Measurements from ENCODE around the gene RHOC. TPM values are rescaled to one million over a fixed set of nuclear protein-coding genes. Genes with fewer than 3 reads are reported as not detected.
A peak's percentile ranks its signal among the peaks of the same experiment; 100 is the strongest.

Gene RHOC
- total RNA-seq, 1 donor from 2014 or later: 11.5 TPM

GRCh38 chr1:112651205-112651604 is 55.7 kb downstream of the RHOC start:
- peaks cover 12% of the 10 kb centered on the region for H3K4me1 Mint-ChIP-seq
- peaks cover 69% of the 10 kb centered on the region for H3K36me3 Mint-ChIP-seq (ENCODE audit: low read depth)
- TF ChIP-seq CTCF (IDR thresholded peaks at IDR 0.05): no peak
- no peaks in the 10 kb centered on the region for H3K27me3 Mint-ChIP-seq
- CTCF ChIA-PET: no interaction called here
- H3K4me3 Mint-ChIP-seq: no peak overlapping the region
- DNase-seq (no peak), ATAC-seq (ENCODE audit: low read depth) (no peak)
- H3K9me3 Mint-ChIP-seq: no peaks in the 10 kb centered on the region
- H3K27ac Mint-ChIP-seq: peak overlapping the region; percentile 2
- intact Hi-C loops (cut with micrococcal nuclease): loop anchor here (10.0 kb wide), 1 partner anchor 54 kb away; the partner anchor contains the start of gene RHOC
- POLR2A ChIA-PET: interaction anchor here (0.6 kb wide), 2 partner anchors 27 to 46 kb away, joined by 3 to 4 read pairs; no protein-coding TSS in a partner anchor

Other genes starting within 250 kb of the RHOC start
- gene WNT2B, start 198.2 kb downstream of the RHOC start, total RNA-seq: 1.0 and 1.4 TPM in 2 replicates
- 12.4 and 13.8 TPM in 2 replicates for gene ST7L, start 88.0 kb downstream of the RHOC start, total RNA-seq
- gene CAPZA1, start 87.3 kb downstream of the RHOC start, total RNA-seq: 221 and 227 TPM in 2 replicates
- gene MOV10, start 32.5 kb downstream of the RHOC start, total RNA-seq: 33.3 and 36.4 TPM in 2 replicates
- 0.46 and 0.75 TPM in 2 replicates for gene PPM1J, start 8.2 kb upstream of the RHOC start, total RNA-seq
- 17.8 and 17.9 TPM in 2 replicates for gene SLC16A1, start 249.1 kb upstream of the RHOC start, total RNA-seq